ENCODE results near the gene CASZ1.

CASZ1 gene

GRCh38 chr1:10796029-10796944 lies at the start of gene CASZ1:
Gene CASZ1 (minus strand): TSS chr1:10796646. CDS start chr1:10693889, 102,757 bp downstream.
- DNase-seq = no peak

- no peak for DNase-seq
These were observed 47.3 kb upstream of the CASZ1 start for GRCh38 chr1:10843697-10844096.

- DNase-seq = no peak
These were observed 44.7 kb upstream of the CASZ1 start for GRCh38 chr1:10841118-10841517.

- no peak for DNase-seq
These were observed 42.8 kb upstream of the CASZ1 start for GRCh38 chr1:10839188-10839770.

- no peak for DNase-seq
These were observed 42.1 kb upstream of the CASZ1 start for GRCh38 chr1:10838541-10838940.

GRCh38 chr1:10836726-10837125 lies 40.3 kb upstream of the CASZ1 start:
- DNase-seq = no peak

- DNase-seq = no peak
These were observed 39.5 kb upstream of the CASZ1 start for GRCh38 chr1:10835822-10836421.

- DNase-seq = no peak
These were observed 39.0 kb upstream of the CASZ1 start for GRCh38 chr1:10835421-10835820.

- no peak for DNase-seq
These were observed 38.4 kb upstream of the CASZ1 start for GRCh38 chr1:10834770-10835412.

GRCh38 chr1:10833630-10834557 lies 37.4 kb upstream of the CASZ1 start:
- DNase-seq = no peak

- DNase-seq = no peak
These were observed 36.3 kb upstream of the CASZ1 start for GRCh38 chr1:10832703-10833102.

GRCh38 chr1:10830961-10831668 lies 34.7 kb upstream of the CASZ1 start:
- DNase-seq = no peak

GRCh38 chr1:10829965-10830515 lies 33.6 kb upstream of the CASZ1 start:
- DNase-seq = no peak

GRCh38 chr1:10829067-10829818 lies 32.8 kb upstream of the CASZ1 start:
- no peak for DNase-seq

- DNase-seq = no peak
These were observed 31.2 kb upstream of the CASZ1 start for GRCh38 chr1:10827377-10828333.

- no peak for DNase-seq
These were observed 29.1 kb upstream of the CASZ1 start for GRCh38 chr1:10825592-10825991.

GRCh38 chr1:10824821-10825540 lies 28.5 kb upstream of the CASZ1 start:
- DNase-seq = no peak

- DNase-seq = no peak
These were observed 26.6 kb upstream of the CASZ1 start for GRCh38 chr1:10823000-10823401.

GRCh38 chr1:10821388-10821787 lies 24.9 kb upstream of the CASZ1 start:
- no peak for DNase-seq
